Fibroblast of pulmonary artery (primary cell): Measurements from ENCODE around the gene KICS2.
"Not testable (repeated sequence)": the region's sequence is repeated elsewhere in the genome, so short reads cannot be mapped to it uniquely, and the experiment has no call there.

Source experiments
- DNase-seq: peaks from one replicate; pipeline ENCODE4 v3.0.0-alpha.2; 2010; ENCODE audit warnings: low read depth
- H3K4me3 ChIP-seq: replicated peaks from 2 replicates; pipeline ENCODE4 v1.5.1; 2011; ENCODE audit warnings: low read depth, mild to moderate bottlenecking, control low read depth, low read length, moderate library complexity
- TF ChIP-seq, protein P1 (sequence below): IDR thresholded peaks from 2 replicates; pipeline ENCODE4 v1.5.1; 2011; ENCODE audit warnings: mild to moderate bottlenecking, control low read depth, low read length, inconsistent platforms; ENCODE audit errors: missing control alignments

Gene KICS2

DNA sequence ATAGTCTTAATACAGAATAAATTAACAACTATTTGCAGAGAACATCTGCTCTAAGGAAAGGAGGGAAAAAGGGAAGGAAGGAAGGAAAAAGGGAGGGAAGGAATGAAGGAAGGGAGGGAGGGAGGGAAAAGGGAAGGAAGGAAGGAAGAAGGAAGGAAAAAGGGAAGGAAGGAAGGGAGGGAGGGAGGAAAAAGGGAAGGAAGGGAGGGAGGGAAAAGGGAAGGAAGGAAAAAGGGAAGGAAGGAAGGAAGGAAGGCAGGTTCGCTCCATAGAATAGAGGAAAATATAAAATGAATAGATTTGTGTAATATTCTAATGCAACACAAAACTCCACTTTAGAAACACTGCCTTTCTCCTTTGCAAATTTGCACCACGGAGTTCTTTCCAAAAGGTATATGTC is 16.6 kb downstream of the KICS2 start:
- DNase-seq = no peak
- no peak overlapping the region for H3K4me3 ChIP-seq
- TF ChIP-seq, protein P1, sequence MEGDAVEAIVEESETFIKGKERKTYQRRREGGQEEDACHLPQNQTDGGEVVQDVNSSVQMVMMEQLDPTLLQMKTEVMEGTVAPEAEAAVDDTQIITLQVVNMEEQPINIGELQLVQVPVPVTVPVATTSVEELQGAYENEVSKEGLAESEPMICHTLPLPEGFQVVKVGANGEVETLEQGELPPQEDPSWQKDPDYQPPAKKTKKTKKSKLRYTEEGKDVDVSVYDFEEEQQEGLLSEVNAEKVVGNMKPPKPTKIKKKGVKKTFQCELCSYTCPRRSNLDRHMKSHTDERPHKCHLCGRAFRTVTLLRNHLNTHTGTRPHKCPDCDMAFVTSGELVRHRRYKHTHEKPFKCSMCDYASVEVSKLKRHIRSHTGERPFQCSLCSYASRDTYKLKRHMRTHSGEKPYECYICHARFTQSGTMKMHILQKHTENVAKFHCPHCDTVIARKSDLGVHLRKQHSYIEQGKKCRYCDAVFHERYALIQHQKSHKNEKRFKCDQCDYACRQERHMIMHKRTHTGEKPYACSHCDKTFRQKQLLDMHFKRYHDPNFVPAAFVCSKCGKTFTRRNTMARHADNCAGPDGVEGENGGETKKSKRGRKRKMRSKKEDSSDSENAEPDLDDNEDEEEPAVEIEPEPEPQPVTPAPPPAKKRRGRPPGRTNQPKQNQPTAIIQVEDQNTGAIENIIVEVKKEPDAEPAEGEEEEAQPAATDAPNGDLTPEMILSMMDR = no peak

DNA sequence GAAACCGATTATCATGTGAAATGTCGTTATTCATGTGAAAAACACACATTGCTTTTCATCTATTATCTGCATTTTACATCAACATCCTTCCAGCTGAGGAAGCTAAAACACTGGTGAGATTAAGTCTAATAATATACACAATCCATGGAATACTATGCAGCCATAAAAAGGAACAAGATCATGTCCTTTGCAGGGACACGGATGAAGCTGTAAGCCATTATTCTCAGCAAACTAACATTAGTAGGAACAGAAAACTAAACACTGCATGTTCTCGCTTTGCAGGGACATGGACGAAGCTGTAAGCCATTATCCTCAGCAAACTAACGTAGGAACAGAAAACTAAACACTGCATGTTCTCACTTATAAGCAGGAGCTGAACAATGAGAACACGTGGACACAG is 18.3 kb downstream of the KICS2 start:
- DNase-seq = no peak
- H3K4me3 ChIP-seq = no peak overlapping the region
- TF ChIP-seq, protein P1 = no peak

- DNase-seq = no peak
- no peak overlapping the region for H3K4me3 ChIP-seq
- TF ChIP-seq, protein P1 = no peak
Measured at GRCh38 chr12:64203036-64203435, 19.1 kb downstream of the KICS2 start.

- DNase-seq = not testable (repeated sequence)
Measured at GRCh38 chr12:64195841-64196240, 26.3 kb downstream of the KICS2 start.

GRCh38 chr12:64194333-64195149 is 27.6 kb downstream of the KICS2 start:
- TF ChIP-seq, protein P1 = no peak
- H3K4me3 ChIP-seq = no peak overlapping the region
- DNase-seq = peak; percentile 76

More at GRCh38 chr12:64195841-64196240, 26.3 kb downstream of the KICS2 start:
- H3K4me3 ChIP-seq = not testable (repeated sequence)

GRCh38 chr12:64193931-64194330 is 28.2 kb downstream of the KICS2 start:
- H3K4me3 ChIP-seq = no peak overlapping the region
- TF ChIP-seq, protein P1 = no peak
- no peak for DNase-seq

DNA sequence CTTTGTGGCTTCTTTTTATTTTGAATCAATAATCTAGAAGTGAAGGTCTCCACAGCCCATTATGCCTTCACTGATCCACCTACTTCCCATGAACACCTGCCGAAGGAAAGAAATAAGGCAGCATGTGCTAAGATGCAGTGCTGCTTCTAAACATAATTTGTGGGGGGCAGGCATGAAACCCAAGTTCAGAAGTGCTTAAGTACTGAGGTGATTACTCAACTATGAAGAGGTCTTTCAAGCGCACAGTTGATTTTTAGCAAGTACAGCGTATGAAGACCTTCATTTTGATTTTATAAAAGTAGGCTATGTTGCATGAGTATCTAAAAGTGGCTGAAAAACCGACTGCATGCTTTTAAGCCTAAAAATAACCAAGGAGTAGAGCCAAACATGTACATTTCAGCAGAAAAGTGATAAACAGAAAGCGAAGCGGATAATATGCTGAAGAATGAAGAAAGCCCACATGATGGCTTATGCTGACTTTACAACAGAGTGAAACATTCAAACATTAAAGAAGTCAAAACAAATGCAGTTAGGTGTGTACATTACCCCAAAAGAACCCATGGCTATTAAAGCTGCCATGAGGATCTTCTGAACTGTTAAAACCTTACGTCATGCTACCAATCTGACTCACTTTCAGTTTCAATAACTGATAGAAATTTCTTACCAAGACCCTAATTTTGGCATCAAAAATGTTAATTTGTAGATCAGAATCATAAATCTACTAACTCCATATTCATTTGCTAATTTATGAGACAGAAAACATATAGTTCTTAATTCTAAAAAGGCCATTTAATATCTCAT is 29.3 kb downstream of the KICS2 start:
- TF ChIP-seq, protein P1 = no peak
- DNase-seq = no peak
- H3K4me3 ChIP-seq = no peak overlapping the region
